Measurements from ENCODE around the gene LITAF. TPM values are rescaled to one million over a fixed set of nuclear protein-coding genes. Genes with fewer than 3 reads are reported as not detected.

The LITAF gene
- total RNA-seq, 1 experiment from 2014 or later = 84.2 TPM

- TF ChIP-seq REST (IDR thresholded peaks at IDR 0.05; ENCODE audit: low read depth) (no peak), SRF (IDR thresholded peaks at IDR 0.05; ENCODE audit: low read depth) (no peak), CBX3 (IDR thresholded peaks at IDR 0.05; ENCODE audit: low read depth) (no peak), TCF7L2 (IDR thresholded peaks at IDR 0.05; ENCODE audit: borderline replicate concordance, extremely low read depth, insufficient read depth, insufficient read length) (no peak)
Measured at GRCh38 chr16:11631214-11631613, 44.5 kb upstream of the LITAF start (continued).

- Histone ChIP-seq H3K4me3 (replicated peaks in 1 of 2; ENCODE audit: low read depth in 1 of 2, low read length in 2 of 2) (no peak overlapping the region), H3K27me3 (ENCODE audit: insufficient read depth, low read length) (no peaks in the 10 kb centered on the region), H4K20me1 (ENCODE audit: insufficient read depth) (no peaks in the 10 kb centered on the region), H3K79me2 (ENCODE audit: insufficient read depth, low read length) (no peaks in the 10 kb centered on the region), H3K4me1 (ENCODE audit: control insufficient read depth in 1 of 2, insufficient read depth in 2 of 2, low read length in 2 of 2) (peaks cover 26 to 53% of the 10 kb centered on the region in 2 experiments), H3K27ac (ENCODE audit: low read depth, low read length) (no peak overlapping the region), H3K9me3 (ENCODE audit: control insufficient read depth in 1 of 2, insufficient read depth in 1 of 2, low read depth in 1 of 2, low read length in 2 of 2) (no peaks in the 10 kb centered on the region), H3K9me2 (ENCODE audit: insufficient read depth) (no peaks in the 10 kb centered on the region), H2AFZ (ENCODE audit: low read depth, low read length, poor library complexity, severe bottlenecking) (no peak overlapping the region), H3K4me2 (ENCODE audit: low read length) (no peak overlapping the region), H3K36me3 (ENCODE audit: control insufficient read depth in 1 of 2, insufficient read depth in 2 of 2, low read length in 2 of 2) (no peaks in the 10 kb centered on the region), H3K9ac (ENCODE audit: low read length) (no peak overlapping the region)
- no TSS peak for BruUV-seq (replicated peaks)
- ChIA-PET CTCF (no interaction called here), POLR2A (interaction anchor here (2.2 kb wide), 1 partner anchor 9 kb away, joined by 5 read pairs; no protein-coding TSS in a partner anchor), RAD21 (ENCODE audit: low non-redundant PET in 1 of 2, low total read pairs in 2 of 2, uncharacterized antibody in 2 of 2, unreplicated experiment in 2 of 2) (no interaction called here)
- DNase-seq (ENCODE audit: low read depth, low spot score) (no peak), ATAC-seq (no peak)
- intact Hi-C loops (cut with micrococcal nuclease) = no loop called here
- TF ChIP-seq ZFX (IDR thresholded peaks at IDR 0.05) = no peak
- no peak for TF ChIP-seq JUND (IDR thresholded peaks at IDR 0.05)
- no peak for TF ChIP-seq SIN3A (IDR thresholded peaks at IDR 0.05; ENCODE audit: low read depth)
- no peak for TF ChIP-seq YY1 (IDR thresholded peaks at IDR 0.05; ENCODE audit: extremely low read depth, insufficient replicate concordance, low read depth, low read length)
- TF ChIP-seq TCF7L2 (IDR thresholded peaks at IDR 0.05; ENCODE audit: borderline replicate concordance, extremely low read depth, insufficient read depth, insufficient read length) = no peak
- no peak for TF ChIP-seq ZNF274 (IDR thresholded peaks at IDR 0.05; ENCODE audit: low read depth, low read length)
- no peak for TF ChIP-seq ELF1 (IDR thresholded peaks at IDR 0.05; ENCODE audit: borderline replicate concordance, low read depth)
- TF ChIP-seq EZH2phosphoT487 (IDR thresholded peaks at IDR 0.05; ENCODE audit: borderline replicate concordance) = no peak
- no peak for TF ChIP-seq POLR2A (IDR thresholded peaks at IDR 0.05; ENCODE audit: borderline replicate concordance, extremely low read depth, insufficient read depth, insufficient read length)
- no peak for TF ChIP-seq REST (IDR thresholded peaks at IDR 0.05; ENCODE audit: low read depth)
- no peak for TF ChIP-seq SRF (IDR thresholded peaks at IDR 0.05; ENCODE audit: low read depth)
- TF ChIP-seq POLR2AphosphoS5 (IDR thresholded peaks at IDR 0.05; ENCODE audit: low read depth, low read length) = no peak
- no peak for TF ChIP-seq FOSL1 (IDR thresholded peaks at IDR 0.05; ENCODE audit: low read depth)
Measured at GRCh38 chr16:11630768-11631056, 44.0 kb upstream of the LITAF start.

Measured in HCT116 (cell line).